ENCODE measurements around the gene SEPTIN8.

DNA sequence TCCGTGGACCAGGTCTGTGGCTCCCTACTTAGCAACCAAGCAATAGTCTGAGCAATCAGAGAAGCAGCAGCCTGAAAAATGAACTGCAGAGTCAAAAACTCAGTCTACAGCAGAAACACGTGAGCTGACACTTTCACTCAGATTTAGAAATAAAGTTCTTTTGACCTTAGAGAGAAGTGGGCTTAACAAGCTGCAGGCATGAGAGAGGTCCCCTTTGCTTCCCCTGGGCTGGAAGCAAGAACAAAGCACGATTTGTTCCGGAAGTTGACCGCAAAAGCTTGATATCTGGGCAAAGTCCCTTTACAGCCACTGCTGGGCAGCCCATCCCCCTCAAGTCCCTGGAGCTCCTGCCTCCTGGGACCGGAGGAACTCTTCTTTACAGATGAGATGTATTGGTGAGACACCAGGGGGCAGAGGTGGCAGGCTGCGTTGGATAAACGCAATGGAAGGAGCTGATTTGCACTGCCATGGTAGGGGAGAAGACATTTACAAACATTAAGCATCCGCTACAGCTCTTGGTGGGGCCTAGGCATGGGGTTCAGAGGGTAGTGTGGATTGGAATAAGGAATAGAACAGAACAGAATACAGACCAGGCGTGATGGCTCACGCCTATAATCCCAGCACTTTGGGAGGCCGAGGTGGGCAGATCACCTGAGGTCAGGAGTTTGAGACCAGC, 30.3 kb upstream of the SEPTIN8 start:
- TF ChIP-seq CTCF (IDR thresholded peaks at IDR 0.05; ENCODE audit: extremely low read depth in 1 of 2, insufficient read depth in 1 of 2, low read depth in 1 of 2, low read length in 2 of 2) (no peak), POLR2A (IDR thresholded peaks at IDR 0.05; ENCODE audit: low read depth, low read length) (no peak), MAX (IDR thresholded peaks at IDR 0.05; ENCODE audit: insufficient read depth, insufficient read length) (no peak), EZH2 (IDR thresholded peaks at IDR 0.05; ENCODE audit: borderline replicate concordance, low read depth, low read length, severe bottlenecking) (no peak), POLR2AphosphoS5 (IDR thresholded peaks at IDR 0.05; ENCODE audit: insufficient read depth, low read depth, low read length) (no peak), MYC (IDR thresholded peaks at IDR 0.05; ENCODE audit: low read depth, low read length) (no peak), JUN (IDR thresholded peaks at IDR 0.05; ENCODE audit: borderline replicate concordance, insufficient read depth, insufficient read length, low read depth) (no peak)

Data from endothelial cell of umbilical vein (primary cell).